Activated CD4-positive, alpha-beta T cell treated with anti-CD3 and anti-CD28 coated beads for 1 hour (primary cell): Measurements from ENCODE around the gene CCDC27.

ENCODE experiments used
- DNase-seq: peaks from one replicate; pipeline ENCODE4 v3.0.0-alpha.2; 2020

The CCDC27 gene

DNA sequence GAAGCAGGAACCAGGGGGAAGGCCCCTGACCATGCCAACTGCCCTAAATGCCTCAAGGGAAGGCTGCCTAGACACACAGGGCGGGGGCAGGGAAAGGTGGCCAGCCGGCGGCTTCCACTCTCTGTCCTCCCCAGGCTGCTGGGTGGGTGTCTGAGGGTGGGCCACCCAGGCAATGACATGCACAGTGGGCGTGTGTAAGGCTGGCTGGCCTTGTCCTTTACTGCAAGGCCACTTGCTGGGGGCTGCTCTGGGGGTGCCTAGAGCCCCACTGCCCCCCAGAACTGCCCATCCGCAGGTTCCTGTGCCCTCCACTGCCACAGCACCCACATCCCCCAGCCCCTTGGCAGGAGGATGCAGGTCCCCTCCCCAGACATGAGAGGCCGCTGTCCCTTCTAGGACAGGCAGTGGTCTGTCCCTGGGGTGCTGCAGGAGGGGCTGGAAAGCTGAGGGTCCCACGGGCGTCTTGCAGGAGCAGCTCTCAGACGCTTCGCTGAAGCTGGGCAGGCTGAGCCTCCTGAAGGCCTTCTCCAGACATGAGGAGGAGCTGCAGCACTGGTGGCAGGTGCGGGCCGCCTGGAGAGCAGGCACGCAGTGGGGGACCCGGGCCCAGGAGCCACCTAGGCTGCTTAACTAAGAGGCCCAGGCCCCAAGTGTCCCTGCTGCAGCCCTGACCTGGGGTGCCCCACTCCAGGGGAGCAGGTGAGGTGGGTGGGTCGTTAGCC is 10.1 kb downstream of the CCDC27 start:
- DNase-seq, result no peak

- no peak for DNase-seq
Observed at GRCh38 chr1:3762873-3763228, 10.6 kb downstream of the CCDC27 start.

GRCh38 chr1:3763351-3764125 is 11.3 kb downstream of the CCDC27 start:
- DNase-seq, result no peak

- DNase-seq, result no peak
Observed at GRCh38 chr1:3767328-3767925, 15.2 kb downstream of the CCDC27 start.

GRCh38 chr1:3768811-3769390 is 16.7 kb downstream of the CCDC27 start:
- DNase-seq, result no peak

DNA sequence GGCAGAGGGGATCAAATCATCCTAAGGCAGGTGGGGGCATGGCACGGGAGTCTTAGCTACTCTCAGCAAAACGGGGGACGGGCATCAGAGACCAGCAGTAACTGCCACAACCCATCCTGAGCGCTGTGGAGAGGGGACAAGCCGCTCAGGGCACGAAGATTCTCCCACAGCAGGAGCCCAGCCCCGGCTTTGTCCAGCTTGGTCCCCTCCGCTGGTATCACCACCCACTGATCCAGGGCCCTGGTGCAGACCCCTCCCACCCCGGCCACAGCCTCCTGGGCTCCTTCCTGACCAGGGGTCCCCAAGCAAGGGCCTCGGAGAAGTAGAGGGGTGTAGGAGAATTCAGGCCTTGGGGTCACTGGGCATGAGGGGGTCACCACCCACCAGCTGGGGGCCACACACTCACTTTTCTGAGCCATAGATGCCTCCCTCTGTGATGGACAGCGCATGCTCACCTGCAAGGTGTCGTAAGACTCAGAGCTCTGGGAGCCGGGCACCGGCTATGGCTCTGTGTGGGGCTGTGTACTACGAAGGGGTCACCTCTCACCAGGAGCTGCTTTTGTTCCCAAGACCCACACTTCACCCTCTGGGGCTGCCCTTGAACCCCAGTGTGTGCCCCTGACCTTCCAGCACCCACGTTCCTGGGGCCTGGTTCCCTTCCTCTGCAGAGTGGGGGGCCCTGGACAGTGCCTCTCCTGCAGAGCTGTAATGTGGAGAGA is 18.0 kb downstream of the CCDC27 start:
- no peak for DNase-seq

DNA sequence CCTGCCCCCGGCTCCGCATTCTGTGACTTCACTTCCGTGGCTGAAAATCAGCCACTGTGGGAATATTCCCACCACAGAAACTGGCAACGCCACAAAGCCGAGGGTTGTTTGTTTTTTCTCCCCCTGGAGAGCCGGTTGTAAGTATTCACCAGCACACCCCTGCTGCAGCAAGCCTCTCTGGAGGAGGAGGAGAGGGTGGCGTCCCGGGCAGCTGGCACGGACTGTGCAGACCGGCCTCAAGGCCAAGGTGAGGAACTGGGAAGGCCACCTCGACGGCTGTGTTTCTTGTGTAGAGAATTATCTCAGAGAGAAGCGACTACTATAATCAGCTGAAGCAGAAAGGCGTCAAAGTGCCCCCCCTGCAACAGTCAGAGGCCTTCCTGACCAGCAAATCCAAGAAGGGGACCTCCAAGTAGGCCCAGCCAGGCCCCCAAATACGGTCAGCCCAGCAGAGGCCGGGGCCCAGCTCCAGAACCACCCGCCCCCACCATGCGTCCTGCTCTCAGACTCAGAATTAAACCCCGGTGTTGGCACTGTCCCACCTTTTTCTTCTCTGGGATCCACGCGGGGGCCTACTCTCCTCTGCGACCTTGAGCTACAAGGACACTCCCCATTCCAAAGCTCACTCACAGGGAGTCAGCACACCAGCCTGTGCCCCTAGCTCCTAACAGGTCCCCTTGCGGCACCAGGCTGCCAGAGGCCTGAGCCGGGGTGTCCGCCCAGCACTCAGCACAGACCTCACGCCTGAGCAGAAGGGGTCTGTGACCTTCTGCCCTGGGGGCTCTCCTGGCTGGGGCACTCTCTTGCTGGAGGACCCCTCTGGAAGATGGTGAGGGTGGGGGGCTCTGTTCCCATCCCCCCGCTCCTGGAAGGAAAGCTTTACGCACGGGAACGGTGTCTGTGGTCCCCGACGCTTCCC is 19.1 kb downstream of the CCDC27 start:
- no peak for DNase-seq

DNA sequence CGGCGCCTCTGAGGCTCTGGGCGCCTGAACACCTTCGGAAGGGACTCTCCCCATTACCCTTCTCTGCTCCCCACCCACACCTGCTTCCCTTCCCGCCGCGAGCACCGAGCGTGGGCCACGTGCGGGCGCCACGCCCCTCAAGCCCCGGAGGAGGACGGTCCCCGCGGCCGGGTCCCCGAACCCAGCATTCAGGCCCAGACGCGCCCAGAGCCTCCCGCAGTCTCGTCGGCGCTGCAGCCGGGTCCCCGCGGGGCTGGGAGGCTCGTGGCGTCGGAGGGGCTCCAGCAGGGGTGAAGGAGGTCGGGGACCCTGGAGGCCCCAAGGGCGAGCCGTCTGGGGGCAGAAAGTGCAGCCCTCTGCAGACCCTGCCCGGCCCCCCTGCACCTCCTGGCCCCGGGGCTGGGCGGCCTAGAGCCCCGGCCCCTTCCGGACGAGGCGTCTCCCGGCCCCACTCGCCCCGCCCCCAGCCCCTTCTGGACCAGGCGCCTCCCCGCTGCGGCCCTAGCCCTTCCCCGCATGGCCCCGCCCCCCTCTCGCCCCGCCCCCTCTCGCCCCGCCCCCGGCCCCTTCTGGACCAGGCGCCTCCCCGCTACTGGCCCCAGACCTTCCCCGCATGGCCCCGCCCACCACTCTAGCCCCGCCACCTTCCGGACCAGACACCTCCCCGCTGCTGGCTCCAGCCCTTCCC is 19.9 kb downstream of the CCDC27 start:
- peak; percentile 77 for DNase-seq

DNA sequence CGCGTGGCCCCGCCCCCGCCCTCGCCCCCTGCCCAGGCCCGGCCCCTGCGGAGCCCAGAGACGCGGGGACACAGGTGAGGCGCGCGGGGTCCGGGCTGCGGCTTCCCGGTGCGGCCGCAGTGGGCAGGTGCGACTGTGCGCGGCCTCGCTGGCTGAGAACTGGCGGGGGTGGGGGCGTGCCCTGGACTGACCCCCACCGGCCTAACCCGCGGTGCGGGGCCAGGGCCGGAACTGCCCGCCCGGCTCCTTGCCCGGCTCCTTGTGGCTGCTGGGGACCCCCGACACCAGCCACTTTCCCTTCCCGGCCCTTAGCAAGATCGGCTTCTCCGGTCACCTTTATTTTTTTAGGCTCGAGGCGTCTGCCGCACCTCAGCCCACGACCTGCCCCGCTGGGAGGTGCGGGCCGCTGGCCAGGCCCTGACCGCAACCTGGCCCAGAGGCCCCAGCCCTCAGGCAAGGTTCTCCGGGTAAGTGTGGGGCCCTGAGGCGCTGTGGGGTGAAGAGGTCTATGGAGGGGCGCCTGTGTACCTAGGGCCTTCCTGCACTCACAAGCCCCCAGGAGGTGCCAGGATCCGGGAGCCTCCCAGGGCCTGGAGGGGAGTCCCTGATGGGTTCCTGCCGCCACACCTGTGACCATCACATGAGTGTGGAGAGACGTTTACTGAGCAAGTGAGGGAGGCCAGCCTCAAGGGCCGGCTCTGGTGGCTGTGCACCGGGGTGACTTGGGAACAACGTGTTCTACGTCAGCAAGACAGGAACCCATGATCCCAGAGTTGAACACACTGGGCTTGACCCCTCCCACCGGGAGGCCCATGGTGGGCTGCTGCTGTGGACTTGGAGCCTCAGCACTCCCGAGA is 20.7 kb downstream of the CCDC27 start, which contains the start of gene SMIM1:
SMIM1 (plus strand) TSS at position 35 of the 857 bp plus-strand sequence. CDS start 2,625 bp downstream, outside the sequence.
- DNase-seq, result no peak

GRCh38 chr1:3773572-3774275 is 21.5 kb downstream of the CCDC27 start:
- no peak for DNase-seq

- DNase-seq, result no peak
Observed at GRCh38 chr1:3774276-3774945, 22.2 kb downstream of the CCDC27 start.

- DNase-seq, result no peak
Observed at GRCh38 chr1:3774946-3775489, 22.8 kb downstream of the CCDC27 start.

DNA sequence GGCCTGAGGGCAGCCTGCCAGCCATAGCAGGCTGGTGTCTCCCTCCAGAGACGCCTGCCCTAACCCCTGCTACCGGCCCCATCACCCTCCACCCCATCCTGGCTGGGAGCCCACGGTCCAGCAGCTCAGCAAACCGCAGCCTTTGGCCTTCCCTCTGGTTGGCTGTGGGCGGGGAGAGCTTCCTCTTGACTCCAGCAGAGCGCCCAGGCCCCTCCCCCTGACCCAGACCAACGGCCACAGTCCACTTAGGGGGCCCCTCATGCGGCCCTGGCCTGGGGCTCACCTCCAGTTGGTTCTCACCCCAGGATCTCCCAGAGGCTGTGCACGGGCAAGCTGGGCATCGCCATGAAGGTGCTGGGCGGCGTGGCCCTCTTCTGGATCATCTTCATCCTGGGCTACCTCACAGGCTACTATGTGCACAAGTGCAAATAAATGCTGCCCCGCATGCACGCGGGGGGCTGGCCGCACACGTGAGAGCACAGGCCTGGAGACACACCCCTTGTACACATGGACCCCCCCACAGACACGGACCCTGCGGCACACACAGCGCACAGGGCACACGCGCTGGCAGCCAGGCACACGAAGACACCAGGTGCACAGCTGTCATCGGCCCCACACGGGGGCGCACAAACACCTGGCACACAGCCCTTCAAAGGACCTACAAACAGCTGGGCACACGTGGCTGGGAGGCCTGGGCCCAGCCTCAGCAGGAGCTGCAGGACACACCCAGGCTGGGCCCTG is 23.4 kb downstream of the CCDC27 start:
- peak; percentile 26 for DNase-seq

GRCh38 chr1:3776231-3776961 is 24.1 kb downstream of the CCDC27 start:
- no peak for DNase-seq

DNA sequence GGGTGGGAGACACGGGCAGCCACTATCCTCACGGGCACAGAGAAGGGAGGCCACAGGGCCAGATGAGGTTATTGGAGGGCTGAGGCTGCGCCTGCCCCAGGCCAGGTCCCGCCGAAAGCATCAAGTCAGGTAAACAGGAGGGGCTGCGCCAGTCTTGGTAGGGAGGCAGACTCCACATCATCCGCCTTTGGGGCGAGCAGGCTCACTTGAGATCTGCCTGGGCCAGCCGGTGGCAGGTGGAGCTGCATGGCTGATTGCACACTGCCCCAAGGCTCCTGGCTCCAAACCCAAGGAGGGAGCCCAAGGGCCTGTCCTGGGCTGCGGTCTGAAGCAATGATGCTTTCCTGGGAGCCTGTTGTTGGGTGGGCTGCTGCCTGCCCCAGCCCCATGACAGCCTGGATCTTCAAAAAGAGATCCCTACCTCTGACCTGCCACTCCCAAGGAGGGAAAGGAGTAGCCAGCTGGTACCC is 24.9 kb downstream of the CCDC27 start:
- DNase-seq, result no peak

DNA sequence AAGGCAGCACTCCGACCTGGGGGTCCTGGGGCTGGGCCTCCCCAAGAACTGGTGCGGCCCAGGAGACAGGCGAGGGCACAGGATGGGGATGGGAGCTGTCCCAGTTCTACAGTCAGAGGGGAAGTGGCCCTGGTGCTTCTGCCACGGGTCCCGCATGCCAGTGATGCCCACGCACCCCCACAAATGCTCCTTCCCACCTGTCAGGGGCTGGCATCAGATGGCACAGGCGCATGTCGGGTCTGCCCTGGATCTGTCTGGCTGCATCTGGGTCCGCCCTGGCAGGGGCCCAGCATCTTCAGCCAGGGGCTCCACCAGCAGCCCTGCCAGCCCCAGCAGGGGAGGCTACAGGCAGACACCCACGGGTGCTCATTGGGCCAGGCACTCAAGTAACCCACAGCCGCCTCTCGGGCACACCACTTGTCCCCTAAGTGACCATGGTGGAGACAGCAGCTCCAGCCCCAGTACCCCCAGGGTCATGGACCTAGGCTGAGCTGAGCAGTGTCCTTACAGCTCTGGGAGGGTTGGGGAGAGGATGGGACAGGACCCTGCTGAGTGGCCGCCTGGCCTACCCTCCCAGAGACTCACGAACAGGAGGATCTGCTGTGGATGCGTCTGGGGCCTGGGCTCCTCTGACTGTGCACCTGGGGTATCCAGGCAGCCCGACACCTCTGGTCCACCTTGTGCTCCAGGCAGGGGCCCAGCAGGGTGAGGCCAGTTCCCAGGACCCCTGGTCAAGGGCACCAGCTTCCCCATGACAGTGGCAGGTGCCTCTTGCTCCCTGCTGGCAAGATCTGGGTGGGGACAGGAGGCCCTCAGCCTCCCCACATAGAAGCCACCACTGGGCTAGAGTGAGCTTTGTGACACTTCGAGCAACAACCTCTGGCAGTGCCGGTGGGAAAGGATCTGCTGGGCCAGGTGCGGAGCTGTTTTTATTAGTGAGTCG is 25.7 kb downstream of the CCDC27 start:
- no peak for DNase-seq
